Hepatocyte (in vitro differentiated cells): Measurements from ENCODE around the gene ARHGAP22.

ENCODE experiments used
- CTCF ChIP-seq: fragments of 200-600 bp; sonication (generic); IDR thresholded peaks from 2 replicates; pipeline ENCODE4 v1.5.1; 2016; ENCODE audit warnings: antibody characterized with exemption, mild to moderate bottlenecking; ENCODE audit not compliant: poor library complexity
- EZH2 ChIP-seq: fragments of 200-600 bp; sonication (generic); IDR thresholded peaks from 2 replicates; pipeline ENCODE4 v1.6.1; 2016; ENCODE audit warnings: antibody characterized with exemption, mild to moderate bottlenecking, borderline replicate concordance

- TF ChIP-seq CTCF: no peak
- TF ChIP-seq EZH2: no peak
These were observed 110.8 kb downstream of the ARHGAP22 start for GRCh38 chr10:48494073-48494472.
